Endothelial cell (in vitro differentiated cells): Measurements from ENCODE around the gene TRIM69. TPM values are rescaled to one million over a fixed set of nuclear protein-coding genes. Genes with fewer than 3 reads are reported as not detected.

Source experiments
- DNase-seq: peaks from one replicate; pipeline ENCODE4 v3.0.0; 2021; ENCODE audit warnings: low spot score
- H3K27ac Mint-ChIP-seq: one replicate; pipeline ENCODE4 v1.8.0; 2021; ENCODE audit warnings: mixed read lengths, inconsistent platforms; ENCODE audit not compliant: unreplicated experiment
- H3K27me3 Mint-ChIP-seq: one replicate; pipeline ENCODE4 v1.8.0; 2021; ENCODE audit warnings: mild to moderate bottlenecking, moderate library complexity, mixed read lengths, inconsistent platforms; ENCODE audit not compliant: unreplicated experiment
- H3K36me3 Mint-ChIP-seq: one replicate; pipeline ENCODE4 v1.8.0; 2021; ENCODE audit warnings: mild to moderate bottlenecking, low read depth, mixed read lengths, inconsistent platforms; ENCODE audit not compliant: unreplicated experiment
- H3K4me1 Mint-ChIP-seq: one replicate; pipeline ENCODE4 v1.8.0; 2021; ENCODE audit warnings: mild to moderate bottlenecking, mixed read lengths, inconsistent platforms; ENCODE audit not compliant: unreplicated experiment
- H3K4me3 Mint-ChIP-seq: one replicate; pipeline ENCODE4 v1.8.0; 2021; ENCODE audit warnings: mild to moderate bottlenecking, mixed read lengths, inconsistent platforms; ENCODE audit not compliant: unreplicated experiment
- H3K9me3 Mint-ChIP-seq: one replicate; pipeline ENCODE4 v1.8.0; 2021; ENCODE audit warnings: mixed read lengths, inconsistent platforms; ENCODE audit not compliant: unreplicated experiment
- CTCF ChIP-seq: fragments of 200-600 bp; sonication (generic); IDR thresholded peaks from one replicate; pipeline ENCODE4 v1.5.0; 2021; ENCODE audit warnings: antibody characterized with exemption; ENCODE audit not compliant: unreplicated experiment
- total RNA-seq: library from RNA; stranded (reverse); fragmentation: NEBNext Ultra II Directional; extraction: Animal tissue kit (Norgen Biotek cat#: 25700); gene quantifications from one replicate; pipeline ENCODE4 v1.2.1, GENCODE V29; 2021; ENCODE audit not compliant: unreplicated experiment

The TRIM69 gene
- total RNA-seq, 1 donor from 2014 or later, result 13.4 TPM

- H3K9me3 Mint-ChIP-seq, result no peaks in the 10 kb centered on the region
- H3K4me3 Mint-ChIP-seq, result no peak overlapping the region
- peaks cover 22% of the 10 kb centered on the region for H3K4me1 Mint-ChIP-seq
- peak overlapping the region; percentile 61 for H3K27ac Mint-ChIP-seq
- peaks cover 3% of the 10 kb centered on the region for H3K27me3 Mint-ChIP-seq
- no peaks in the 10 kb centered on the region for H3K36me3 Mint-ChIP-seq
- TF ChIP-seq CTCF, result no peak
- DNase-seq, result no peak
Measured at GRCh38 chr15:44808557-44808956, 72.2 kb downstream of the TRIM69 start.

GRCh38 chr15:44810237-44810636, 73.9 kb downstream of the TRIM69 start:
- TF ChIP-seq CTCF, result no peak
- Mint-ChIP-seq H3K4me1 (peaks cover 7% of the 10 kb centered on the region), H3K36me3 (no peaks in the 10 kb centered on the region), H3K27me3 (no peaks in the 10 kb centered on the region), H3K27ac (no peak overlapping the region), H3K9me3 (no peaks in the 10 kb centered on the region), H3K4me3 (no peak overlapping the region)
- DNase-seq, result no peak

GRCh38 chr15:44811337-44811736, 75.0 kb downstream of the TRIM69 start:
- Mint-ChIP-seq H3K27ac (no peak overlapping the region), H3K4me3 (no peak overlapping the region), H3K4me1 (no peaks in the 10 kb centered on the region), H3K9me3 (no peaks in the 10 kb centered on the region), H3K36me3 (no peaks in the 10 kb centered on the region), H3K27me3 (no peaks in the 10 kb centered on the region)
- no peak for DNase-seq
- TF ChIP-seq CTCF, result no peak

- H3K27me3 Mint-ChIP-seq, result no peaks in the 10 kb centered on the region
- no peak for DNase-seq
- no peak overlapping the region for H3K4me3 Mint-ChIP-seq
- no peak for TF ChIP-seq CTCF
- no peaks in the 10 kb centered on the region for H3K4me1 Mint-ChIP-seq
- no peaks in the 10 kb centered on the region for H3K36me3 Mint-ChIP-seq
- no peaks in the 10 kb centered on the region for H3K9me3 Mint-ChIP-seq
- H3K27ac Mint-ChIP-seq, result no peak overlapping the region
Measured at GRCh38 chr15:44812029-44812517, 75.7 kb downstream of the TRIM69 start.

- no peak overlapping the region for H3K27ac Mint-ChIP-seq
- no peak for DNase-seq
- H3K36me3 Mint-ChIP-seq, result no peaks in the 10 kb centered on the region
- no peak overlapping the region for H3K4me3 Mint-ChIP-seq
- H3K27me3 Mint-ChIP-seq, result no peaks in the 10 kb centered on the region
- H3K4me1 Mint-ChIP-seq, result no peaks in the 10 kb centered on the region
- H3K9me3 Mint-ChIP-seq, result no peaks in the 10 kb centered on the region
- TF ChIP-seq CTCF, result no peak
Measured at GRCh38 chr15:44813231-44813630, 76.9 kb downstream of the TRIM69 start.

Other genes starting within 250 kb of the TRIM69 start
- 83.1 TPM for gene EIF3J, start 199.4 kb upstream of the TRIM69 start, total RNA-seq
- 37.1 TPM for gene SPG11, start 72.9 kb upstream of the TRIM69 start, total RNA-seq
- gene PATL2, start 25.2 kb upstream of the TRIM69 start, total RNA-seq, result 0.69 TPM
- 546 TPM for gene B2M, start 25.0 kb upstream of the TRIM69 start, total RNA-seq
- gene TERB2, start 220.2 kb downstream of the TRIM69 start, total RNA-seq, result not detected